ENCODE measurements around the gene PICALM. TPM values are rescaled to one million over a fixed set of nuclear protein-coding genes. Genes with fewer than 3 reads are reported as not detected.

Gene PICALM
- total and polyA plus RNA-seq, 2 of the 8 experiments (the other 6 are each of a cell fraction or from before 2014, with no cell fraction given) = 69.4 to 71.3 TPM

DNA sequence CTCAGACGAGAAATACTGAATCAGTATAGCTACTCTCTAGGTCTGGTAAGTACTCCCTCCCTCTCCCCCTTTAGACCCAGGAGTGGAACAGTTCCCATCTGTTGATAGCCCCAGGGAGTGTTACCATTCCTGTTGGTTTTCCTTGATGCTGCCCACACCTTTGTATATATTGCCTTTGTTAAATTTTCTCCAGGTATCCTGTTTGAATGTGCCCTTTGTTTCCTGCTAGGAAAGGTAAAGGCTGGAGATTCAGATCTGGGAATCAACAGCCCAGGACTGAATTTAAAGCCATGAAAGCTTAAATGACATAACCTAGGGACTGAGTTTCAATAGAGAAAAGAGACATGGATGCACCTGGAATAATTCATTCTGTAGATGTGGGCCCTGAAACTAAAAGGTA is 145.4 kb downstream of the PICALM start:
- Histone ChIP-seq H4K20me1 (replicated peaks in 1 of 2; ENCODE audit: control insufficient read depth in 1 of 2, insufficient read depth in 2 of 2, low read length in 2 of 2) (no peaks in the 10 kb centered on the region), H3K18ac (ENCODE audit: extremely low read depth, low read length) (no peak overlapping the region), H3K79me2 (ENCODE audit: control insufficient read depth in 1 of 2, insufficient read depth in 2 of 2, low read length in 2 of 2) (no peaks in the 10 kb centered on the region), H3K9me3 (ENCODE audit: insufficient read depth in 2 of 2, low read depth in 1 of 2, low read length in 1 of 2) (no peaks in the 10 kb centered on the region), H2BK120ac (replicated peaks; ENCODE audit: low read depth, low read length) (no peak overlapping the region), H3K36me3 (ENCODE audit: control insufficient read depth in 2 of 4, insufficient read depth in 4 of 4, low read length in 3 of 4) (no peaks in the 10 kb centered on the region), H3K9ac (replicated peaks in 1 of 4; ENCODE audit: extremely low read depth in 1 of 4, low read depth in 3 of 4, low read length in 3 of 4) (no peak overlapping the region), H2BK12ac (ENCODE audit: low read depth, low read length) (no peak overlapping the region), H3K27ac (ENCODE audit: low read depth, low read length) (no peak overlapping the region), H2AFZ (ENCODE audit: low read length) (no peak overlapping the region), H2AK5ac (ENCODE audit: low read depth, low read length) (no peak overlapping the region), H3K23me2 (ENCODE audit: low read depth, low read length) (no peaks in the 10 kb centered on the region), H3K4me1 (replicated peaks in 1 of 4; ENCODE audit: control insufficient read depth in 3 of 4, insufficient read depth in 4 of 4, low read length in 3 of 4) (peaks cover 0 to 4% (median 2%) of the 10 kb centered on the region in 4 experiments; a peak in 1 of 7 replicates), H3K4me2 (ENCODE audit: insufficient read depth in 1 of 2, low read depth in 2 of 2, low read length in 2 of 2) (no peak overlapping the region), H3K56ac (replicated peaks; ENCODE audit: insufficient read length, low read depth, low read length) (no peak overlapping the region), H2BK5ac (ENCODE audit: low read depth, low read length) (no peak overlapping the region), H3K4me3 (ENCODE audit: extremely low read depth in 1 of 4, insufficient read depth in 2 of 4, low read depth in 3 of 4, low read length in 4 of 4) (no peak overlapping the region), H4K91ac (replicated peaks; ENCODE audit: insufficient read length, low read length) (no peak overlapping the region), H3K4ac (replicated peaks; ENCODE audit: insufficient read length, low read depth, low read length) (no peak overlapping the region), H2BK20ac (ENCODE audit: low read length) (no peak overlapping the region), H3K14ac (ENCODE audit: insufficient read length) (no peak overlapping the region), H3K27me3 (replicated peaks in 1 of 4; ENCODE audit: control insufficient read depth in 3 of 4, extremely low read depth in 1 of 4, insufficient read depth in 3 of 4, low read length in 3 of 4) (no peaks in the 10 kb centered on the region), H2BK15ac (ENCODE audit: low read length) (no peak overlapping the region), H3K23ac (ENCODE audit: insufficient read length) (no peak overlapping the region), H4K8ac (ENCODE audit: extremely low read depth, insufficient read depth, low read length) (no peak overlapping the region), H4K5ac (ENCODE audit: insufficient read length, low read depth, low read length) (no peak overlapping the region), H3K79me1 (ENCODE audit: low read depth, low read length) (no peaks in the 10 kb centered on the region)
- WGBS, 2 experiments (ENCODE audit: extremely low coverage in 1 of 2, insufficient coverage in 1 of 2, insufficient read length in 1 of 2, insufficient replicate concordance in 2 of 2, low coverage in 1 of 2, low lambda C conversion rate in 2 of 2, missing lambda C conversion rate in 1 of 2) = 91% methylated on average over 1 of the region's 1 CpG; no CpG with 5 or more reads in 1 of the 2 experiments
- DNase-seq (ENCODE audit: low read depth in 1 of 2, low spot score in 2 of 2) (no peak), FAIRE-seq (no peak)
- POLR2A ChIA-PET (ENCODE audit: partially characterized antibody) = no interaction called here
- CTCF ChIA-PET (ENCODE audit: partially characterized antibody) = interaction anchor here (2.3 kb wide), 1 partner anchor 68 kb away, joined by 4 read pairs; the partner anchor contains the start of gene CCDC83
- TF ChIP-seq TAF1 (IDR thresholded peaks at IDR 0.05; ENCODE audit: low read depth, low read length) = no peak
- no peak for TF ChIP-seq SP4 (IDR thresholded peaks at IDR 0.05; ENCODE audit: low read length)
- TF ChIP-seq MAFK (IDR thresholded peaks at IDR 0.05; ENCODE audit: low read depth, low read length) = no peak
- TF ChIP-seq POU5F1 (IDR thresholded peaks at IDR 0.05; ENCODE audit: low read depth, low read length) = no peak
- TF ChIP-seq CEBPB (IDR thresholded peaks at IDR 0.05; ENCODE audit: low read depth, low read length) = no peak
- TF ChIP-seq JUND (IDR thresholded peaks at IDR 0.05; ENCODE audit: low read length) = no peak
- no peak for TF ChIP-seq NANOG (IDR thresholded peaks at IDR 0.05; ENCODE audit: insufficient read depth, low read depth, low read length, poor library complexity, severe bottlenecking)
- TF ChIP-seq EP300 (IDR thresholded peaks at IDR 0.05; ENCODE audit: borderline replicate concordance in 1 of 2, low read depth in 2 of 2, low read length in 2 of 2) = no peak
- no peak for TF ChIP-seq KDM4A (IDR thresholded peaks at IDR 0.05; ENCODE audit: low read depth, low read length, severe bottlenecking)
- no peak for TF ChIP-seq CHD2 (IDR thresholded peaks at IDR 0.05; ENCODE audit: low read length)
- no peak for TF ChIP-seq CHD1 (IDR thresholded peaks at IDR 0.05; ENCODE audit: low read depth, low read length)
- no peak for TF ChIP-seq GTF2F1 (IDR thresholded peaks at IDR 0.05; ENCODE audit: borderline replicate concordance, low read depth, low read length)
- TF ChIP-seq JUN (IDR thresholded peaks at IDR 0.05; ENCODE audit: low read depth, low read length) = no peak
- TF ChIP-seq GABPA (IDR thresholded peaks at IDR 0.05; ENCODE audit: borderline replicate concordance, insufficient read depth, low read length) = no peak

Measured in H1 (cell line).